GM12872 (cell line): ENCODE results near the gene CCN2.

Experiments used
- CTCF ChIP-seq: IDR thresholded peaks from 3 replicates; pipeline ENCODE4 v1.5.1; 2011; ENCODE audit warnings: low read depth, mild to moderate bottlenecking, low read length, moderate library complexity; ENCODE audit not compliant: insufficient read depth

The CCN2 gene

GRCh38 chr6:131963063-131963462 lies 11.9 kb upstream of the CCN2 start:
- TF ChIP-seq CTCF: no peak

- TF ChIP-seq CTCF: no peak
Observed at GRCh38 chr6:131960371-131961133, 9.4 kb upstream of the CCN2 start.

- TF ChIP-seq CTCF: no peak
Observed at GRCh38 chr6:131958542-131959470, 7.6 kb upstream of the CCN2 start.

GRCh38 chr6:131958095-131958494 lies 6.9 kb upstream of the CCN2 start:
- TF ChIP-seq CTCF: no peak

- no peak for TF ChIP-seq CTCF
Observed at GRCh38 chr6:131955876-131956275, 4.7 kb upstream of the CCN2 start.

GRCh38 chr6:131955192-131955591 lies 4.0 kb upstream of the CCN2 start:
- TF ChIP-seq CTCF: no peak

- no peak for TF ChIP-seq CTCF
Observed at GRCh38 chr6:131954775-131955107, 3.6 kb upstream of the CCN2 start.
